Caco-2 (cell line): ENCODE results near the gene BLVRB. TPM values are rescaled to one million over a fixed set of nuclear protein-coding genes. Genes with fewer than 3 reads are reported as not detected.

Experiments
- BruUV-seq: library from RNA; stranded (reverse); fragments of 400-500 nt; replicated peaks from 2 replicates; lab custom pipeline; 2021; lab: Mats Ljungman, UMichigan
- CTCF ChIA-PET: fragments of 300-600 bp; sonication (Branson Sonifier 250); formaldehyde crosslinking; loops from one replicate; lab custom pipeline; 2022; ENCODE audit warnings: antibody characterized with exemption; lab: Charles Lee
- POLR2A ChIA-PET: fragments of 300-600 bp; sonication (Branson Sonifier 250); formaldehyde crosslinking; loops from one replicate; lab custom pipeline; 2022; ENCODE audit warnings: antibody characterized with exemption; lab: Charles Lee
- DNase-seq, 2 experiments: peaks; one replicate each; pipeline versions ENCODE4 v3.0.0 to v3.0.0-alpha.2; 2020 to 2022
- H3K27me3 ChIP-seq: replicated peaks from 2 replicates; pipeline ENCODE4 v1.6.0; 2011; ENCODE audit warnings: low read length; ENCODE audit not compliant: control insufficient read depth, insufficient read depth
- H3K36me3 ChIP-seq: 2 replicates; pipeline ENCODE4 v1.5.1; 2011; ENCODE audit warnings: low read length; ENCODE audit not compliant: control insufficient read depth, insufficient read depth
- H3K4me1 ChIP-seq: fragments of 250-450 bp; sonication (Bioruptor Pico); 2 replicates; pipeline ENCODE4 v1.5.1; 2020; ENCODE audit warnings: mild to moderate bottlenecking
- H3K4me3 ChIP-seq: 2 replicates; pipeline ENCODE4 v1.5.1; 2011; ENCODE audit warnings: low read depth, mild to moderate bottlenecking, control low read depth, low read length
- H3K9me3 ChIP-seq: fragments of 250-450 bp; sonication (Bioruptor Pico); 2 replicates; pipeline ENCODE4 v1.5.1; 2020; ENCODE audit warnings: mild to moderate bottlenecking, moderate library complexity
- H3K27ac Mint-ChIP-seq: one replicate; pipeline ENCODE4 v1.8.0; 2022; ENCODE audit warnings: mixed read lengths; ENCODE audit not compliant: unreplicated experiment
- H3K27me3 Mint-ChIP-seq: one replicate; pipeline ENCODE4 v1.8.0; 2022; ENCODE audit warnings: mixed read lengths; ENCODE audit not compliant: insufficient read depth, unreplicated experiment
- H3K36me3 Mint-ChIP-seq: one replicate; pipeline ENCODE4 v1.8.0; 2022; ENCODE audit warnings: mild to moderate bottlenecking, mixed read lengths; ENCODE audit not compliant: insufficient read depth, unreplicated experiment
- H3K4me1 Mint-ChIP-seq: one replicate; pipeline ENCODE4 v1.8.0; 2022; ENCODE audit warnings: low read depth, mixed read lengths; ENCODE audit not compliant: unreplicated experiment
- H3K4me3 Mint-ChIP-seq: one replicate; pipeline ENCODE4 v1.8.0; 2022; ENCODE audit warnings: mild to moderate bottlenecking, moderate library complexity, mixed read lengths; ENCODE audit not compliant: unreplicated experiment
- H3K9me3 Mint-ChIP-seq: one replicate; pipeline ENCODE4 v1.8.0; 2022; ENCODE audit warnings: mixed read lengths; ENCODE audit not compliant: unreplicated experiment
- CTCF ChIP-seq, 2 experiments: fragments of 200-600 bp in 1 of 2; IDR thresholded peaks; 1 replicate in 1 of 2; 2 replicates in 1 of 2; pipeline versions ENCODE4 v1.5.1 to v1.8.0; 2011 to 2022; ENCODE audit warnings: antibody characterized with exemption in 1 of 2, control low read depth in 1 of 2, inconsistent platforms in 1 of 2, low read depth in 1 of 2, low read length in 1 of 2, mild to moderate bottlenecking in 1 of 2, moderate library complexity in 1 of 2; ENCODE audit not compliant: insufficient read depth in 1 of 2, severe bottlenecking in 1 of 2, unreplicated experiment in 1 of 2
- intact Hi-C: fragments of 100-400 bp; cut with micrococcal nuclease; formaldehyde crosslinking; loops from one replicate; pipeline ENCODE4 v1.10.0; 2022; ENCODE audit not compliant: unreplicated experiment
- total RNA-seq: library from RNA; stranded (reverse); gene quantifications from 2 replicates; pipeline ENCODE4 v1.2.3, GENCODE V29; 2022

Gene BLVRB
- total RNA-seq, 1 experiment from 2014 or later, result 101 TPM

GRCh38 chr19:40499320-40499719 lies 33.8 kb upstream of the BLVRB start:
- ChIA-PET POLR2A (no interaction called here), CTCF (no interaction called here)
- Histone ChIP-seq H3K4me1 (no peaks in the 10 kb centered on the region), H3K27me3 (no peaks in the 10 kb centered on the region), H3K4me3 (no peak overlapping the region), H3K9me3 (no peaks in the 10 kb centered on the region; the same call in 1 of the 2 replicates), H3K36me3 (no peaks in the 10 kb centered on the region)
- H3K27me3 Mint-ChIP-seq, result peaks cover 11% of the 10 kb centered on the region
- intact Hi-C loops, result no loop called here
- no peaks in the 10 kb centered on the region for H3K9me3 Mint-ChIP-seq
- H3K4me3 Mint-ChIP-seq, result no peak overlapping the region
- DNase-seq, result no peak
- H3K36me3 Mint-ChIP-seq, result no peaks in the 10 kb centered on the region
- no peak overlapping the region for H3K27ac Mint-ChIP-seq
- no peaks in the 10 kb centered on the region for H3K4me1 Mint-ChIP-seq
- BruUV-seq, result no TSS peak
- TF ChIP-seq CTCF (IDR thresholded peaks at IDR 0.05; ENCODE audit: insufficient read depth in 1 of 2, low read depth in 1 of 2, low read length in 1 of 2, severe bottlenecking in 1 of 2, unreplicated experiment in 1 of 2), result no peak

DNA sequence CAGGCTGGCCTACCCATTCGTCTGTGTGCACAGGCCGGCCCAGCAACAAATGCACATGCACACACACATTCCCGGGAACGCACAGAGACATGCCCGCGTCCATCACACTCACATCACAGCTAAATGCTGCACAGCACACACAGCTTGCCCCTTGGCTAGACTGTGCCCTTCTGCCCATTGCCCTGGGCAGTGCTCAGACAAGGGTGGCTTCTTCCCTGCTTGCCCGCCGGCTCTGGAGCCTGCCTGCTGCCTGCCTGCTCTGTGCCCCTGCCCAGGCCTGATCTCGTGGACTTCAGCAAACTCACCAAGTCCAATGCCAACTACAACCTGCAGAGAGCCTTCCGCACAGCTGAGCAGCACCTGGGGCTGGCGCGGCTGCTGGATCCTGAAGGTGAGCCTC lies 31.7 kb upstream of the BLVRB start:
- no TSS peak for BruUV-seq
- no peak overlapping the region for H3K27ac Mint-ChIP-seq
- TF ChIP-seq CTCF (IDR thresholded peaks at IDR 0.05; ENCODE audit: insufficient read depth in 1 of 2, low read depth in 1 of 2, low read length in 1 of 2, severe bottlenecking in 1 of 2, unreplicated experiment in 1 of 2), result no peak
- Histone ChIP-seq H3K27me3 (no peaks in the 10 kb centered on the region), H3K36me3 (no peaks in the 10 kb centered on the region), H3K4me3 (no peak overlapping the region), H3K9me3 (no peaks in the 10 kb centered on the region; the same call in 1 of the 2 replicates), H3K4me1 (no peaks in the 10 kb centered on the region)
- H3K9me3 Mint-ChIP-seq, result no peaks in the 10 kb centered on the region
- ChIA-PET CTCF (interaction anchor here (0.6 kb wide), 1 partner anchor 80 kb away, joined by 3 read pairs; no protein-coding TSS in a partner anchor), POLR2A (no interaction called here)
- H3K4me1 Mint-ChIP-seq, result peaks cover 4% of the 10 kb centered on the region
- no peak for DNase-seq
- no peak overlapping the region for H3K4me3 Mint-ChIP-seq
- peaks cover 6% of the 10 kb centered on the region for H3K27me3 Mint-ChIP-seq
- H3K36me3 Mint-ChIP-seq, result no peaks in the 10 kb centered on the region
- intact Hi-C loops, result no loop called here

- Histone ChIP-seq H3K27me3 (no peaks in the 10 kb centered on the region), H3K9me3 (no peaks in the 10 kb centered on the region), H3K4me1 (no peaks in the 10 kb centered on the region), H3K36me3 (no peaks in the 10 kb centered on the region), H3K4me3 (no peak overlapping the region)
- Mint-ChIP-seq H3K27ac (no peak overlapping the region), H3K9me3 (no peaks in the 10 kb centered on the region), H3K4me1 (peaks cover 4% of the 10 kb centered on the region), H3K4me3 (no peak overlapping the region), H3K36me3 (no peaks in the 10 kb centered on the region), H3K27me3 (peaks cover 8% of the 10 kb centered on the region)
- intact Hi-C loops, result no loop called here
- CTCF ChIA-PET, result no interaction called here
- POLR2A ChIA-PET, result no interaction called here
- no peak for DNase-seq
- no TSS peak for BruUV-seq
- TF ChIP-seq CTCF (IDR thresholded peaks at IDR 0.05; ENCODE audit: insufficient read depth in 1 of 2, low read depth in 1 of 2, low read length in 1 of 2, severe bottlenecking in 1 of 2, unreplicated experiment in 1 of 2), result no peak
Measured at GRCh38 chr19:40494191-40494838, 28.8 kb upstream of the BLVRB start.
